Limb (tissue), 2 donors: Measurements from ENCODE around the gene KTI12.
"Not testable (repeated sequence)": the region's sequence is repeated elsewhere in the genome, so short reads cannot be mapped to it uniquely, and the experiment has no call there.

Experiments
- DNase-seq, 2 donors: peaks; one replicate each; pipeline ENCODE4 v3.0.0-alpha.2; 2016; ENCODE audit errors: extremely low spot score in 2 of 2

KTI12 gene, protein sequence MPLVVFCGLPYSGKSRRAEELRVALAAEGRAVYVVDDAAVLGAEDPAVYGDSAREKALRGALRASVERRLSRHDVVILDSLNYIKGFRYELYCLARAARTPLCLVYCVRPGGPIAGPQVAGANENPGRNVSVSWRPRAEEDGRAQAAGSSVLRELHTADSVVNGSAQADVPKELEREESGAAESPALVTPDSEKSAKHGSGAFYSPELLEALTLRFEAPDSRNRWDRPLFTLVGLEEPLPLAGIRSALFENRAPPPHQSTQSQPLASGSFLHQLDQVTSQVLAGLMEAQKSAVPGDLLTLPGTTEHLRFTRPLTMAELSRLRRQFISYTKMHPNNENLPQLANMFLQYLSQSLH

DNA sequence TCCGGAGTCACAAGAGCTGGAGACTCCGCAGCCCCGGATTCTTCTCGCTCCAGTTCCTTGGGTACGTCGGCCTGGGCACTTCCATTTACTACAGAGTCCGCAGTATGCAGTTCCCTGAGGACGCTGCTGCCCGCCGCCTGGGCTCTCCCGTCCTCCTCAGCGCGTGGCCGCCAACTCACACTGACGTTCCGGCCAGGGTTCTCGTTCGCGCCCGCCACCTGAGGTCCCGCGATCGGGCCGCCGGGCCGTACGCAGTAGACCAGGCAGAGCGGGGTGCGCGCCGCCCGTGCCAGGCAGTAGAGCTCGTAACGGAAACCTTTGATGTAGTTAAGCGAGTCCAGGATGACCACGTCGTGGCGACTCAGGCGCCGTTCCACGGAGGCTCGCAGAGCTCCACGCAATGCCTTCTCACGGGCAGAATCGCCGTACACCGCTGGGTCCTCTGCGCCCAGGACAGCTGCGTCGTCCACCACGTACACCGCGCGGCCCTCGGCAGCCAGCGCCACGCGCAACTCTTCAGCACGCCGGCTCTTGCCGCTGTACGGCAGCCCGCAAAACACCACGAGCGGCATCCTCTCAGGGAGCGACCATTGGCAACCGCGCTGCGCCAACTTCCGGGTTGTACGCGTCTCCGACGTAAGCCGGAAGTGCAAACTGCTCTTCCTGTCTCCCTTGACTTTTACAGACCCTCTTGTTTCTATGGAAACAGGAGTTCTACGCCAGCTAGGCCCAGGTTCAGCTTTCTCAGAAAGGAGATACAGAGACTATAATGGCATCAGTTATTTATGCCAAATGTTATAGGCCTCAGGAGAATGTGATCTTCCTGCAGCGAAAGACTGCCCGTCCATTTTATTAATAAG is at the start of gene KTI12:
TSS of gene KTI12 (minus strand) at position 621 of the 860 bp plus-strand sequence. CDS start at position 572, 49 bp downstream.
- peak; percentile 90 to 93 for DNase-seq

DNA sequence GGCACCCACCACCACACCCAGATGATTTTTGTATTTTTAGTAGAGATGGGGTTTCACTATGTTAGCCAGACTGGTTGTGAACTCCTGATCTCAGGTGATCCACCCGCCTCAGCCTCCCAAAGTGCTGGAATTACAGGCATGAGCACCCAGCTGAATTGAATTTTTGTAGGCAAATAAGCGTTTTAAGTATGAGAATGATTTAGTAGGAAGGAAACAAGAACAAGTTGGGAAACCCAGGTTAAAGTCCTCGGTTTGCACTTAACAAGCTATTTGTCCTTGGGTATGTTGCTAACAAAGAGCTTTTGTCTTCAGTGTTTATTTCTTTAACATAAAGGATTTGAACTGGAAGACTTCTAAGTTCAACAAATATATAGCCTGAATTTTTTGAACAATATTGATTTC is 46.4 kb upstream of the KTI12 start:
- no peak for DNase-seq

GRCh38 chr1:52077277-52077676 is 43.7 kb upstream of the KTI12 start:
- not testable (repeated sequence) for DNase-seq

- DNase-seq, result no peak
These were observed 38.7 kb upstream of the KTI12 start for GRCh38 chr1:52072291-52072690.

DNA sequence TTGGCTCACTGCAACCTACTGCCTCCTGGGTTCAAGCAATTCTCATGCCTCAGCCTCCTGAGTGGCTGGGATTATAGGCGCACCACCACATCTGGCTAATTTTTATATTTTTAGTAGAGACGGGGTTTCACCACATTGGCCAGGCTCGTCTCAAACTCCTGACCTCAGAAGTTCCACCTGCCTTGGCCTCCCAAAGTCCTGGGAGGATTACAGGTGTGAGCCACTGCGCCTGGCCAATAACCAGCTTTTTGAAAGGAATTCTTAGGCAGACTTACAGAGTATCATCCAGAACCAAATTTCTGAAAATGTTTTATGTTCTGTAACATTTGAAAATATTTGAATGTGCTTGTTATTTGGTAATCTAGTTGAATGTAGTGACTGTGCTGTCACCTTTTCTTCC is 37.1 kb upstream of the KTI12 start:
- DNase-seq, result no peak

DNA sequence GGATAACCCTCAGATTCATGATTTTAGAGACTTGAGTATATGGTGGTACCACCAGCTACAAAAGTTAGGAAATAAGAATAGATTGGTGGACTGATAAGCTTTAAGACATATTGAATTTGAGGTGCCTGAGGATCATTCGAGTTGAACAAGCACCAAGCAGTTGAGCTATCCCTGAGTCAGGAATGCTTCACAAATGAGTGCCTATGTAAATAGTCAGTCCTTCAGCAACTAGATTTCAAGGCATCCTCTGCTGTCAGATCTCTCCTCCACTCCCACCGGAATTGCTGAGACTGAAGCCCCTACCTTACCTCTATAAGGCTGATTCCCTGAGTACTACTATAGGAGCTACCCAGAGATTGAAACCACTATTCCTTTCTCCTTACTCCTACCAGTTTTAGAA is 29.6 kb upstream of the KTI12 start:
- DNase-seq, result no peak

- DNase-seq, result no peak
These were observed 27.2 kb upstream of the KTI12 start for GRCh38 chr1:52060822-52061221.

DNA sequence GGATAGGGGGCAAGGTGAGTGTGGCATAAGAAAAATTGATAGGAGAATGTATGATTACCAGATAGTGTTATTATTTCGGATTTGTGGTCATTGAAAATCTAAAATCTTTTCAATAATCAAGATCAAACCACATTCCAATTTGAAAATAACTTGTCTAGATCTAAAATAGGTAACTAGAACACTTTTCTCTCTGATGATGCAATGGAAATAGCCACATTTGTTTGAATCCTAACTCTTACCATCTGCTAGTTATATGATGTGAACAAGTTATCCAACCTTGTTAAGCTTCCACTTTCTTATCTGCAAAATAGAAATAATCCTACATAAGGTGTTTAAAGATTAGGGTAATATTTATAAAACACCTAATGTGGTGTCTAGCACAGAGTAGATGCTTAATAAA is 26.3 kb upstream of the KTI12 start:
- no peak for DNase-seq

DNA sequence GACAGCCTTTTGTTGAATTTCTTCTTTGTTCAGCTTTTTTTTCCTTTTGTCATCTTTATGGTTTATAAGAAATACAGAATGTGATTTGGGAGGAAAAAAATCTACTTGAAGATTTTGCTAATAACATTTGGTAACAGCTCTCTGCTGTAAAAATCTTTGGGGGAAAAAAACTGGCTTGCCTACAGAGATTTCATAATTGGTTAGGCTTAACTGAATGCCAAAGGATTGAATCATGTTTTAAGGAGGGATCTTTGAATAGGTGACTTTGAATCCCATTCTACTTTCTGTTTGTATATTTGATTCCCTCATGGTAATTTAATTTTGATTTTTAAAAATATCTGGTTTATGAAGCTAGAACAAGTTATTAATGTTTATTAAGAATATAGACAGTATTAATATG is 25.7 kb upstream of the KTI12 start:
- DNase-seq, result no peak

DNA sequence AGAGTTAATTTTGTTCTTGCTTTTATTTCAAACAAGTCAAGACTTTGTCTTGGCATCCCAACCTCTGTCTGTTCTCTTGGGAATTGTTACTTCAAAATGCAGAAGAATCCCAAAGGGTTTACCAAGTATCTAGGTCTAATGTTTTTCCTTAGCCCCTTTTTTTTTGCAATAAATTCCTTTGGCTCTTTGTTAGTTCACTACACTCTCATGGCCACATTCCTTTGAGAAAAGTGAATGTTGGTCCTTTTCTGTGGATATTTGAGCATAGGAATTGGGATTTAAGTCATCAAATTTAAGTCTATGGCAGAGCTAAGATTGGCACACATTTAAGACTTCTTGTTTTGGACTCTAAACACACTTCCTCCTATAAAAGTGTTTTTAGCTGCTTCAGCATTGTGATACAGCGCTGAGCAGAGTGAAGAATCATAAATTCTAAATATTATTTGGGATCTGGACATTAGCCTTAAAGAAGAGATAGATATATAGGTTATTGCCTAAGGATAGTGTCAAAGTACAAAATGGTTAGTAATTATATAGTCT is 24.3 kb upstream of the KTI12 start:
- DNase-seq, result no peak

GRCh38 chr1:52057255-52057654 is 23.6 kb upstream of the KTI12 start:
- no peak for DNase-seq

DNA sequence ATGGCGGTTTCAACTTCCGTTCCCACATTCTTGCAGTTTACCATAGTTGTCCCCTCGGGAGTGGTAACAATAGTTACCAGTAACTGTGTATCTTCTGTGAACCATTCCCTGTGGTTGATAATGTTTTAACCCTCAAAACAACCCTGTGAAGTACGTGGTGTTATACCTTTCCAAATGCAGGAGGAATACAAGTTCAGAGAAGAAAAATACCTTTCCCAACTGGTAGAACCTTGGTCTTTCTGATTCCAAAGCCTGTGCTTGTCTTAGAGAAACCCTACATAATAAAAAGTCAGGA is 23.3 kb upstream of the KTI12 start:
- DNase-seq, result peak in 1 of 2 donors; percentile 8

- peak; percentile 94 to 97 for DNase-seq
These were observed 22.7 kb upstream of the KTI12 start, which contains the start of gene BTF3L4 for GRCh38 chr1:52056163-52056936. TSS of gene BTF3L4 (plus strand) at chr1:52056295. CDS start at chr1:52059848, 3,553 bp downstream.

DNA sequence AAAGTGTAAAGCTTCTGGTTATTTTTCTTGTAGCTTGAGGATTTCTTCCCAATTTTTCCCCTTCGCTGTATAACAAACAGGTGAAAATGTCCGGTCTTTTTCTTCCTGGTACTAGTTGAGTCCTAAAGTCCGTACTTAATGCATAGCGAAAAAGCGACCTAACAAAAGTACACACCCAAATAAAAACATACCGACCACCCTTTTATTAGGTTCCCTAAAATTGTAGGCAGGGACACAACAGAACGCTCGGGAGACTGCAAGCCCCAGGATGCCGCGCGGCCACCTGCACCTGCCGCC is 22.2 kb upstream of the KTI12 start:
- no peak for DNase-seq

DNA sequence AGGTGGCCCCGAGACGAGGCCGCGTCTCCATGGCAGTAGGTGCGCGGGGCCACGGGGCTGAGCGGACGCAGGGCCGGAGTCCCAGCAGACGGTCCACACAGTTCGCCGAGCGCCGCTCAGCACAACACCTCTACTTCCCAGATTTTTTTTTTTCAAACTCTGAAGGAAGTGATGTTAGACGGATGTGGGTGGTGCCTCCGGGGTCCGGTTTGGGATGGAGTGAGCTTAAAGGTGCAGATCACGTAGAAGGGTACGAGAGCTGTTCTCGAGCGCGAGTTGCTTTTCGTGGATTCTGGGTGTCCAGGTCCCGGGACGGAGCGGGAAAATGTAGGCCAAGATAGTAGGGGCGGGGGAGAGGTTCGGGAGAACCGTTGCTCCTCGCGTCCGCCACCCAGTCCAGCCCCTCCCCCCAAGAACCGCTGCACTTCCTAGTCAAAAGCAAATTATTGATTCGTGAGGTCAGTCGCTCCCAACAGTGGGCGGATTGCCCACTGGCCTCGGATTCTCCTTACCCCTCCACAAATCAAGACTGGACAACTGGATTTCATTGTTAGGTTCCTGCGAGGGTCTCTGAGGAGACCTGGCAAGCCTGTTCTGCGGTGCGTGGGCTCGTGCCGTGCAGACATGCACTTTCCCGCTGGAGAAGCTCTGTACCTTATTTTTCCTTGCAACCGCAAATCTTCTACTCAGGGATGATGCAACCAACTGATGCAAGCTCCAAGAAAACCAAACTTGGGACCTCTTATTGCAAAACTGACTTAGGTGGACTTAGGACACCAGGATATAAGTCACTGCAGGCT is 21.7 kb upstream of the KTI12 start, which contains the start of gene TXNDC12:
TSS of gene TXNDC12 (minus strand) at position 126 of the 800 bp plus-strand sequence. CDS start at position 31, 95 bp downstream.
- peak; percentile 87 for DNase-seq

DNA sequence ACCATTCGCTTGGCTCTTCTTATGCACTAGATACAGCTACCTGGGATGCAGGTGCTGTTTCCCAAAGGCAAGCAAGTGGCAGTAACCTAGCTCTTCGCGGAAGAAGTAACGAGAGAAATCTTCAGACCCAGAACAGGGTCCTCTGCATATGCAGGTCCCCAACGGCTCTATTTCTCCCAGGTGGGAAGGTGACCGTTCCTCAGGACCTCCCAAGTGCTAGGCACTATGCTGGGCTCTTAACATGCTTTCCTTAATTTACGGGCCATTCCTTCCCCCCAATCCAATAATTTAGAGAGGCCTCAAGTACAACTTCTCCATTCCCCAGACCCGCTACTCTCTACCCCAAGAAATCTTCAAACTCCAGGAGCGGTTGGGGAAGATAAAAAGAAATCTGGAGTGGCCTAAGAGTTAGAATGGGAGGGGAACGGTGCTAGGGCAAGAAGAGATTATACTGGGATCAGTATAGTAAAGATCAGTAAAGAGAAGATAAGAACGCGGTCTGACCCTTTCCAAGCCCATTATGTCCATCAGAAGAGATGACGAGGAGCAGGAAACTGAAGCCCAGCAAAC is 21.0 kb upstream of the KTI12 start:
- DNase-seq, result no peak

- DNase-seq, result no peak
These were observed 20.3 kb upstream of the KTI12 start for GRCh38 chr1:52053862-52054261.

DNA sequence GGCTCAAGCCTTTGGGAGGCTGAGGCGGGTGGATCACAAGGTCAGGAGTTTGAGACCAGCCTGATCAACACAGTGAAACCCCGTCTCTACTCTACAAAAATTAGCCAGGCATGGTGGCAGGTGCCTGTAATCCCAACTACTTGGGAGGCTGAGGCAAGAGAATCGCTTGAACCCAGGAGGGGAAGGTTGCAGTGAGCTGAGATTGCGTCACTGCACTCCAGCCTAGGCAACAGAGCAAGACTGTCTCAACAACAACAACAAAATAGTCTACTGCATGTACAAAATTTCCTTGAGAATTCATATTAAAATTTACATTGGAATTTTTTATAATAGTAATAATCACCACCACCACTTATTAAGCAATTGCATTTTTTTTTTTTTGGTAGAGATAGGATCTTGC is 15.7 kb upstream of the KTI12 start:
- DNase-seq, result not testable (repeated sequence)

DNA sequence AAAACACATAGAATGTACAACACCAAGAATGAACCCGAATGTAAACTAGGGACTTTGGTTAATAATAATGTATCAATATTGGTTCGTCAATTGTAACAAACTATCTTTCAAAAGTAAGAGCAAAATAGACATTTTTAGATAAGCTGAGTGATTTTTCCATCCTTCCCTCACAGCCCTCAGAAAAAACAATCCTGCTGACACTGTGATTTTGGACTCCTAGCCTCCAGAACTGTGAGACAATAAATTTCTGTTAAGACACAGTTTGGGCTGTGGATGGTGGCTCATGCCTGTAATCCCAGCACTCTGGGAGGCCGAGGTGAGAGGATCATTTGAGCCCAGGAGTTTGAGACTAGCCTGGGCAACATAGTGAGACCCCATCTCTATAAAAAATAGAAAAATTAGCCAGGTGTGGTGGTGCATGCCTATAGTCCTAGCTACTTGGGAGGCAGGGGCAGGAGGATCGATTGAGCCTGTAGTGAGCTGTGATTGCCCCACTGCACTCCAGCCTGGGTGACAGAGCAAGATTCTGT is 12.1 kb upstream of the KTI12 start:
- not testable (repeated sequence) for DNase-seq

- no peak for DNase-seq
These were observed 11.6 kb upstream of the KTI12 start for GRCh38 chr1:52045236-52045635.
